Glutamatergic neuron (in vitro differentiated cells): Measurements from ENCODE around the gene VWA8. TPM values are rescaled to one million over a fixed set of nuclear protein-coding genes. Genes with fewer than 3 reads are reported as not detected.
"Not testable (repeated sequence)": the region's sequence is repeated elsewhere in the genome, so short reads cannot be mapped to it uniquely, and the experiment has no call there.

Source experiments
- DNase-seq: peaks from one replicate; pipeline ENCODE4 v3.0.0; 2022
- H3K27ac Mint-ChIP-seq: one replicate; pipeline ENCODE4 v1.8.0; 2020; ENCODE audit warnings: mild to moderate bottlenecking, mixed read lengths, inconsistent platforms; ENCODE audit not compliant: unreplicated experiment
- H3K27me3 Mint-ChIP-seq: one replicate; pipeline ENCODE4 v1.8.0; 2020; ENCODE audit warnings: mild to moderate bottlenecking, moderate library complexity, mixed read lengths, inconsistent platforms; ENCODE audit not compliant: unreplicated experiment
- H3K36me3 Mint-ChIP-seq: one replicate; pipeline ENCODE4 v1.8.0; 2020; ENCODE audit warnings: mild to moderate bottlenecking, mixed read lengths, inconsistent platforms; ENCODE audit not compliant: unreplicated experiment
- H3K4me1 Mint-ChIP-seq: one replicate; pipeline ENCODE4 v1.8.0; 2020; ENCODE audit warnings: mild to moderate bottlenecking, low read depth, mixed read lengths, inconsistent platforms; ENCODE audit not compliant: unreplicated experiment
- H3K4me3 Mint-ChIP-seq: one replicate; pipeline ENCODE4 v1.8.0; 2020; ENCODE audit warnings: mild to moderate bottlenecking, mixed read lengths, inconsistent platforms; ENCODE audit not compliant: unreplicated experiment
- H3K9me3 Mint-ChIP-seq: one replicate; pipeline ENCODE4 v1.8.0; 2020; ENCODE audit warnings: mild to moderate bottlenecking, moderate library complexity, mixed read lengths, inconsistent platforms; ENCODE audit not compliant: unreplicated experiment
- total RNA-seq: library from RNA; stranded (reverse); fragmentation: NEBNext Ultra II Directional; extraction: Animal tissue kit (Norgen Biotek cat#: 25700); gene quantifications from one replicate; pipeline ENCODE4 v1.2.1, GENCODE V29; 2021; ENCODE audit not compliant: unreplicated experiment
- TF ChIP-seq, protein P1 (sequence below): fragments of 200-600 bp; sonication (generic); IDR thresholded peaks from one replicate; pipeline ENCODE4 v1.5.0; 2021; ENCODE audit not compliant: partially characterized antibody, unreplicated experiment

VWA8 gene
- total RNA-seq, 1 donor from 2014 or later, result 16.4 TPM

DNA sequence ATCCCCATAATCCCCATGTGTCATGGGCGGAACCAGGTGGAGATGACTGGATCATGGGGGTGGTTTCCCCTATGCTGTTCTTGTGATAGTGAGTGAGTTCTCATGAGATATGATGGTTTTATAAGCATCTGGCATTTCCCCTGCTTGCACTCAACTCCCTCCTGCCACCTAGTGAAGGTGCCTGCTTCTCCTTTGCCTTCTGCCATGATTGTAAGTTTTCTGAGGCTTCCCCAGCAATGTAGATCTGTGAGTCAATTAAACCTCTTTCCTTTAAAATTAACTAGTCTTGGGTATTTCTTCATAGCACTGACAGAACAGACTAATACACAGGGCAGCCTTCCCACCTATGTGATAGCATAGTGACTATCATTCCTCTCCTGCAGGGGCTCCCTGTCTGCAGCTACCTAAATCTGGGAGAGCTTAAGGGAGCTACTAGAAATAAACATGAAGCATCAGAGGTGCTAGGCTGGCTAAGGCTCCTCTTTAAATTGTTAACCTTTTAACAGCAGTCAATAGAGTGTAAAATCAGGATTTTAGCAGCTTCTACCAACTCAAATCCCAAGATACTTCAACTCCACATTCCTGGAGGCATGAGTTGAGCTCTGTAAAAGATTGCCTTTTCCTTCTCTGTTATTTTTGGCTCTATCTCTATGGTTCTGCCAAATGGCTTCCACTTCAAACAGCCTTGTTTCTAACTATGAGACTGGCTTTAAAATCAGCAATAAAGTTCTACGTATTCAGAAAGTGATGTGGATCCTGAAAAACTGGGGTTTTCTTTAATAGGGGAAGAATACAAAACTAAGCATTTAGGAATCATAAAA lies 112.3 kb downstream of the VWA8 start:
- H3K36me3 Mint-ChIP-seq, result no peaks in the 10 kb centered on the region
- TF ChIP-seq, protein P1, sequence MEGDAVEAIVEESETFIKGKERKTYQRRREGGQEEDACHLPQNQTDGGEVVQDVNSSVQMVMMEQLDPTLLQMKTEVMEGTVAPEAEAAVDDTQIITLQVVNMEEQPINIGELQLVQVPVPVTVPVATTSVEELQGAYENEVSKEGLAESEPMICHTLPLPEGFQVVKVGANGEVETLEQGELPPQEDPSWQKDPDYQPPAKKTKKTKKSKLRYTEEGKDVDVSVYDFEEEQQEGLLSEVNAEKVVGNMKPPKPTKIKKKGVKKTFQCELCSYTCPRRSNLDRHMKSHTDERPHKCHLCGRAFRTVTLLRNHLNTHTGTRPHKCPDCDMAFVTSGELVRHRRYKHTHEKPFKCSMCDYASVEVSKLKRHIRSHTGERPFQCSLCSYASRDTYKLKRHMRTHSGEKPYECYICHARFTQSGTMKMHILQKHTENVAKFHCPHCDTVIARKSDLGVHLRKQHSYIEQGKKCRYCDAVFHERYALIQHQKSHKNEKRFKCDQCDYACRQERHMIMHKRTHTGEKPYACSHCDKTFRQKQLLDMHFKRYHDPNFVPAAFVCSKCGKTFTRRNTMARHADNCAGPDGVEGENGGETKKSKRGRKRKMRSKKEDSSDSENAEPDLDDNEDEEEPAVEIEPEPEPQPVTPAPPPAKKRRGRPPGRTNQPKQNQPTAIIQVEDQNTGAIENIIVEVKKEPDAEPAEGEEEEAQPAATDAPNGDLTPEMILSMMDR, result no peak
- H3K27ac Mint-ChIP-seq, result no peak overlapping the region
- DNase-seq, result no peak
- H3K9me3 Mint-ChIP-seq, result peaks cover 3% of the 10 kb centered on the region
- H3K27me3 Mint-ChIP-seq, result no peaks in the 10 kb centered on the region
- H3K4me3 Mint-ChIP-seq, result no peak overlapping the region
- no peaks in the 10 kb centered on the region for H3K4me1 Mint-ChIP-seq

DNA sequence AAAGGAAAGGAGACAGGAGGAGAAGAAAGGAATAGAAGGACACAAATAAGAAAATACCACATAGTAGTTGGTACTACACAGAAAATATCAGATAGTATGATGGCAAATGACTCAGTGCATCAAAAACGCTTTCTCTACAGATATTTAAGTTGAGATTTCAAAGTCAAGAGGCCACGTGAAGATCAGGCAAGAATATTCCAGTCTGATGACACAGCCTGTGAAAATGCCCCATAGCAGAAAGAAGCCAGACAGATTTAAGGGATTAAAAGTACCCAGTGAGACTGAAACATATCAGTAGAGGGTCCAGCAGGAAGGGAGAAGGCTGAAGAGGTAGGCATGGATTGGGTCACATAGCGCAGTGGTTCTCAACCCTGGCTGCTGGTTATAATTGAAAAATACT lies 113.7 kb downstream of the VWA8 start:
- no peak overlapping the region for H3K4me3 Mint-ChIP-seq
- H3K4me1 Mint-ChIP-seq, result no peaks in the 10 kb centered on the region
- no peaks in the 10 kb centered on the region for H3K36me3 Mint-ChIP-seq
- no peaks in the 10 kb centered on the region for H3K9me3 Mint-ChIP-seq
- TF ChIP-seq, protein P1, result no peak
- no peaks in the 10 kb centered on the region for H3K27me3 Mint-ChIP-seq
- no peak overlapping the region for H3K27ac Mint-ChIP-seq
- DNase-seq, result no peak

DNA sequence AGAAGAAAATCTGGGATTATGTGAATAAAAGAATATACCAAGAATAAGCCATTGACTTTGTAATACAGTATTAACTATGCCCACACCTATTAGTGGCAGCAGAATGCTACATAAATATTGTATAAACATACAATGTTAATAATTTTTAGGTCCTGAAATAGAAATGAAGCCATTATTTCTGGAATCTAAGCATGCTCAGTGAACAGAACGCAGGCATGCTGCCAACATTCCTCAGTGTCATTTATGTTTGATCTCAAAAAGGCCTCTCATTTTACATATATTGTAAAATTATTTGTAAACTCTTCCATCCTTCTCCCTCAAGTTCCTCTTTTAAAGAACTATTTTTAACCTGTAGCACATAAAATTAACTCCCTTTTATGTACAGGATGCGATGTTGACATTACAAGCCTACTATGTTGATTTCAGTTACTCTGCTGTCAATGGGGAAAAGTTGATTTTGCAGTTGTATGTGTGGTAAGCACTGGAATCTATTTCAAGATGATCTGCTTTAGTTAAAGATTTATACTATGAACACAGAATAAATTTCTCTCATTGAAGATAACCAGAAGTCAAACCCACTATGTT lies 118.8 kb downstream of the VWA8 start:
- H3K27ac Mint-ChIP-seq, result no peak overlapping the region
- H3K9me3 Mint-ChIP-seq, result no peaks in the 10 kb centered on the region
- no peaks in the 10 kb centered on the region for H3K4me1 Mint-ChIP-seq
- H3K36me3 Mint-ChIP-seq, result no peaks in the 10 kb centered on the region
- no peaks in the 10 kb centered on the region for H3K27me3 Mint-ChIP-seq
- no peak for DNase-seq
- no peak overlapping the region for H3K4me3 Mint-ChIP-seq
- TF ChIP-seq, protein P1, result no peak

DNA sequence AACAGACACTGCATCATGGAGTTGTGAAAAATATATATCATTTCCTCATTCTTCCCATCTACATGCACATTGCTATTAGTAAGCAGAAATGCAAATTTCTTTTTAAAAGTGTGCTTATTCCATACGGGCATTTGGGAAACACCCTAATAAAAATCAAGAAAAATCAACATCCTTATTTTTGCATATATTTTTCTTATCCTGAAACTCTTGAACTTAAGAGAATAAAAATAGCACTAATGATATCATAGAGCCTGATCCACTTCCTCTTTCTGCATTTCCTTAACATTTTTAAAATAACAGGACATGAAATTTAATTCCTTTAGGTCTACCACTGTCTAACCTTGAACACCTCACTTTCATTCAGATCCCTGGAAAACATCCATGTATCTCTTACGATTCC lies 123.3 kb downstream of the VWA8 start:
- TF ChIP-seq, protein P1, result no peak
- H3K27me3 Mint-ChIP-seq, result peaks cover 3% of the 10 kb centered on the region
- H3K27ac Mint-ChIP-seq, result no peak overlapping the region
- H3K4me1 Mint-ChIP-seq, result no peaks in the 10 kb centered on the region
- no peak for DNase-seq
- H3K4me3 Mint-ChIP-seq, result no peak overlapping the region
- H3K9me3 Mint-ChIP-seq, result no peaks in the 10 kb centered on the region
- H3K36me3 Mint-ChIP-seq, result no peaks in the 10 kb centered on the region

DNA sequence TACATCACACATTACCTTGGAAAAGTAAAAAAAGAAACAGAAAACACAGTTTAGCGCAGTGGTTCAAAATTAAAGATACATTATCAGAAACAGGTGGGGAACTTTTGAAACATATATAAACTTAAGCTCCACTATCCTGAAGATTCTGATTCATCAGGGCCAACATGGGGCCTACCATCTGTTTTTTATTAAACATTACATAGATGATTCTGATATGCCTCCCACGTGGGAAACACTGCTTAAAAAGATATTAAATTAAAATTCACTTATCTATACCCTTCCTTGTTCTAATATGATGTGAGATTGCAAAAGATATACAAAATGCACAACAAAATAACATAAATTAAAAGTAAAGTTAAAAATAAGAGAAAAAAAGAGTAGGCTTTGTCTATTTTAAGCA lies 125.0 kb downstream of the VWA8 start:
- no peak overlapping the region for H3K27ac Mint-ChIP-seq
- no peaks in the 10 kb centered on the region for H3K36me3 Mint-ChIP-seq
- H3K27me3 Mint-ChIP-seq, result peaks cover 3% of the 10 kb centered on the region
- no peaks in the 10 kb centered on the region for H3K9me3 Mint-ChIP-seq
- no peak for DNase-seq
- H3K4me3 Mint-ChIP-seq, result no peak overlapping the region
- TF ChIP-seq, protein P1, result no peak
- no peaks in the 10 kb centered on the region for H3K4me1 Mint-ChIP-seq

DNA sequence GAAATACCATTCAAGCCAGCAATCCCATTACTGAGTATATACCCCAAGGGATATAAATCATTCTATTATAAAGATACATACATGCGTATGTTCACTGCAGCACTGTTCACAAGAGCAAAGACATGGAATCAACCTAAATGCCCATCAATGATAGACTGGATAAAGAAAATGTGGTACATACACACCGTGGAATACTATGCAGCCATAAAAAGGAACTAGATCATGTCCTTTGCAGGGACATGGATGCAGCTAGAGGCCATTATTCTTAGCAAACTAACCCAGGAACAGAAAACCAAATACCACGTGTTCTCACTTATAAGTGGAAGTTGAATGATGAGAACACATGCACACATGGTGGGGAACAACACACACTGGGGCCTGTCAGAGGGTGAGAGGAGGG lies 126.2 kb downstream of the VWA8 start:
- H3K4me3 Mint-ChIP-seq, H3K27ac Mint-ChIP-seq, H3K36me3 Mint-ChIP-seq, DNase-seq, H3K4me1 Mint-ChIP-seq, H3K27me3 Mint-ChIP-seq, H3K9me3 Mint-ChIP-seq: not testable (repeated sequence)
